Neural crest cell (in vitro differentiated cells): ENCODE results near the gene LCOR. TPM values are rescaled to one million over a fixed set of nuclear protein-coding genes. Genes with fewer than 3 reads are reported as not detected.

Source experiments
- DNase-seq: peaks from one replicate; pipeline ENCODE4 v3.0.0; 2021; ENCODE audit warnings: low read depth, mixed read lengths, low spot score
- H3K27ac Mint-ChIP-seq: one replicate; pipeline ENCODE4 v1.8.0; 2021; ENCODE audit warnings: mild to moderate bottlenecking, mixed read lengths; ENCODE audit not compliant: unreplicated experiment
- H3K27me3 Mint-ChIP-seq: 2 replicates; pipeline ENCODE4 v1.8.0; 2021; ENCODE audit warnings: low read depth, mild to moderate bottlenecking, mixed read lengths
- H3K36me3 Mint-ChIP-seq: 2 replicates; pipeline ENCODE4 v1.8.0; 2021; ENCODE audit warnings: low read depth, mild to moderate bottlenecking, mixed read lengths
- H3K4me1 Mint-ChIP-seq: 2 replicates; pipeline ENCODE4 v1.8.0; 2021; ENCODE audit warnings: mixed read lengths
- H3K4me3 Mint-ChIP-seq: one replicate; pipeline ENCODE4 v1.8.0; 2021; ENCODE audit warnings: mild to moderate bottlenecking, mixed read lengths
- H3K9me3 Mint-ChIP-seq: 2 replicates; pipeline ENCODE4 v1.8.0; 2021; ENCODE audit warnings: mixed read lengths
- total RNA-seq: library from RNA; stranded (reverse); gene quantifications from 2 replicates; pipeline ENCODE4 v1.2.1, GENCODE V29; 2021
- TF ChIP-seq, protein P1 (sequence below): fragments of 200-600 bp; sonication (generic); conservative IDR thresholded peaks from 2 replicates; pipeline ENCODE4 v1.5.0; 2021; ENCODE audit warnings: antibody characterized with exemption, mild to moderate bottlenecking

Gene LCOR
- total RNA-seq, 1 donor from 2014 or later, result 54.4 TPM

- peaks cover 14% of the 10 kb centered on the region for H3K36me3 Mint-ChIP-seq
- H3K27ac Mint-ChIP-seq, result no peak overlapping the region
- DNase-seq, result no peak
- TF ChIP-seq, protein P1, sequence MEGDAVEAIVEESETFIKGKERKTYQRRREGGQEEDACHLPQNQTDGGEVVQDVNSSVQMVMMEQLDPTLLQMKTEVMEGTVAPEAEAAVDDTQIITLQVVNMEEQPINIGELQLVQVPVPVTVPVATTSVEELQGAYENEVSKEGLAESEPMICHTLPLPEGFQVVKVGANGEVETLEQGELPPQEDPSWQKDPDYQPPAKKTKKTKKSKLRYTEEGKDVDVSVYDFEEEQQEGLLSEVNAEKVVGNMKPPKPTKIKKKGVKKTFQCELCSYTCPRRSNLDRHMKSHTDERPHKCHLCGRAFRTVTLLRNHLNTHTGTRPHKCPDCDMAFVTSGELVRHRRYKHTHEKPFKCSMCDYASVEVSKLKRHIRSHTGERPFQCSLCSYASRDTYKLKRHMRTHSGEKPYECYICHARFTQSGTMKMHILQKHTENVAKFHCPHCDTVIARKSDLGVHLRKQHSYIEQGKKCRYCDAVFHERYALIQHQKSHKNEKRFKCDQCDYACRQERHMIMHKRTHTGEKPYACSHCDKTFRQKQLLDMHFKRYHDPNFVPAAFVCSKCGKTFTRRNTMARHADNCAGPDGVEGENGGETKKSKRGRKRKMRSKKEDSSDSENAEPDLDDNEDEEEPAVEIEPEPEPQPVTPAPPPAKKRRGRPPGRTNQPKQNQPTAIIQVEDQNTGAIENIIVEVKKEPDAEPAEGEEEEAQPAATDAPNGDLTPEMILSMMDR, result no peak
- no peak overlapping the region for H3K4me3 Mint-ChIP-seq
- peaks cover 6% of the 10 kb centered on the region for H3K9me3 Mint-ChIP-seq
- no peaks in the 10 kb centered on the region for H3K4me1 Mint-ChIP-seq
- H3K27me3 Mint-ChIP-seq, result no peaks in the 10 kb centered on the region
These were observed 175.3 kb downstream of the LCOR start for GRCh38 chr10:97007417-97007816.

GRCh38 chr10:97010695-97011206 is 178.7 kb downstream of the LCOR start:
- no peaks in the 10 kb centered on the region for H3K4me1 Mint-ChIP-seq
- H3K36me3 Mint-ChIP-seq, result peaks cover 14% of the 10 kb centered on the region
- H3K9me3 Mint-ChIP-seq, result peaks cover 6% of the 10 kb centered on the region
- no peak for DNase-seq
- no peak overlapping the region for H3K4me3 Mint-ChIP-seq
- H3K27me3 Mint-ChIP-seq, result peaks cover 26% of the 10 kb centered on the region
- no peak overlapping the region for H3K27ac Mint-ChIP-seq
- TF ChIP-seq, protein P1, result no peak

DNA sequence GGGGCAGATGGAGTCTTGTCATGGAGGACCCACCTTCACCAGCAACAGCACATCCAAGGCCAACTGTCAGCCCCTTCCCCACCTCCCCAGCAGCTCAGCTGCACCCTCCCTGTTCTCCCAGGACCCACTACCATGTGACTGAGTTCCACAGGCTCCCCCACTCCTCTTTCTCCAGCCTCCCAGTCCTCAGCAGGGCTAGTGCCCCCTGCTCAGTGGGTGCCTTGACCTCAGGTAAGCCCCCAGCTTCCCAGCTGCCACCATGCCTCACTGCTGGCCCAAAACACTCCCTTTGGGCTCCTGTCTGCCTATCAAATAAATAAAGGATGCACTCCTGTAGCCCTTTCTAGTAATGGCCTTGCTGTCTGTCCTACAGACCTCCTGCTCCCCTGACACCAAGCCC is 179.3 kb downstream of the LCOR start:
- Mint-ChIP-seq H3K4me3 (no peak overlapping the region), H3K4me1 (no peaks in the 10 kb centered on the region), H3K27ac (no peak overlapping the region), H3K27me3 (peaks cover 30% of the 10 kb centered on the region), H3K36me3 (peaks cover 14% of the 10 kb centered on the region), H3K9me3 (peaks cover 6% of the 10 kb centered on the region)
- DNase-seq, result no peak
- TF ChIP-seq, protein P1, result no peak

DNA sequence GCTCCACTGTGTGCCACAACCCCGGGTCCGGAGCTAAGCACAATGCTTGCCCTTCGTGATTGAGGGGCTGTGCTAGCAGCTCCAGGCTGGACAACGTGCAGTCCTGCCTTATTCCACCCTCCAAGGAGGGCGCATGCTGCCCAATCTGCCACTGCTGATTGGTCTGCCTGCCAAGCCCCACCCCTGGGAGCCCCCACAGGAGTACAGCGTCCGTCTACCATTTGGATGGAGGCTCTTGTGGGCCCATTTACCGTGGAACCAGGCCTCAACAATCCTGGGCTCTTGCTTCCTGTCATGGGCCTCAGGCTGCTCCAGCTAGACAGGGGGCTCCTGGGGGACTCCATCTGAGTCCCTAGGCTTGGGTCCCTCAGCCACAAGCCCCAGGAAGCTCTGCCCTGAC is 180.4 kb downstream of the LCOR start:
- Mint-ChIP-seq H3K4me3 (no peak overlapping the region), H3K36me3 (peaks cover 5% of the 10 kb centered on the region), H3K27ac (no peak overlapping the region), H3K27me3 (peaks cover 39% of the 10 kb centered on the region), H3K4me1 (no peaks in the 10 kb centered on the region), H3K9me3 (peaks cover 4% of the 10 kb centered on the region)
- TF ChIP-seq, protein P1, result no peak
- DNase-seq, result no peak

DNA sequence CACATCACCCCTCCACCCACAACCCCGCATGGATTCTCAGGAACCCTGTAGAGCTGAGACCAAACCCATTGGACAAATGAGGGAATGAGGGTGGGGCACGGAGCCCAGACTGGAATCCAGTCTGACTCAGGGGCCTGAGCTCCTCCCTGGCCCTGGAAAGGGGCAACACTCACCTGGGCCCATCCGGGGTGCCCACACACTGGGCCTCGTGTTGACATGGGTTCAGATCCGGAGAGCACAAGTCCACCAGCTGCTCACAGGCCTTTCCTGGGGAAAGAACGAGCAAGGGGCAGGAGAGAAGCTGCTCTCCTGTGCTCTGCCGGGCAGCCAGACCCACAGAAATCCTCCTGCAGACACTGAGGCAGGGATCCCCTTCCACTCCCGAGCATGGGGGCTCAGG is 181.5 kb downstream of the LCOR start:
- no peak for DNase-seq
- Mint-ChIP-seq H3K27me3 (peaks cover 40% of the 10 kb centered on the region), H3K27ac (no peak overlapping the region), H3K4me3 (no peak overlapping the region), H3K9me3 (no peaks in the 10 kb centered on the region), H3K4me1 (no peaks in the 10 kb centered on the region), H3K36me3 (peaks cover 2% of the 10 kb centered on the region)
- TF ChIP-seq, protein P1, result no peak
